GM12873 (cell line): ENCODE data around the gene PDCD6IP.

Experiments used
- CTCF ChIP-seq: IDR thresholded peaks from 2 replicates; pipeline ENCODE4 v1.5.1; 2012; ENCODE audit warnings: low read depth, mild to moderate bottlenecking, moderate library complexity, low read length, control low read depth; ENCODE audit not compliant: insufficient read depth; ENCODE audit errors: missing control alignments

Gene PDCD6IP

GRCh38 chr3:33895658-33896057, 97.2 kb downstream of the PDCD6IP start:
- no peak for TF ChIP-seq CTCF

- no peak for TF ChIP-seq CTCF
Measured at GRCh38 chr3:33897306-33897705, 98.9 kb downstream of the PDCD6IP start.

GRCh38 chr3:33898901-33899300, 100.5 kb downstream of the PDCD6IP start:
- TF ChIP-seq CTCF: no peak

GRCh38 chr3:33900440-33900808, 102.0 kb downstream of the PDCD6IP start:
- no peak for TF ChIP-seq CTCF

DNA sequence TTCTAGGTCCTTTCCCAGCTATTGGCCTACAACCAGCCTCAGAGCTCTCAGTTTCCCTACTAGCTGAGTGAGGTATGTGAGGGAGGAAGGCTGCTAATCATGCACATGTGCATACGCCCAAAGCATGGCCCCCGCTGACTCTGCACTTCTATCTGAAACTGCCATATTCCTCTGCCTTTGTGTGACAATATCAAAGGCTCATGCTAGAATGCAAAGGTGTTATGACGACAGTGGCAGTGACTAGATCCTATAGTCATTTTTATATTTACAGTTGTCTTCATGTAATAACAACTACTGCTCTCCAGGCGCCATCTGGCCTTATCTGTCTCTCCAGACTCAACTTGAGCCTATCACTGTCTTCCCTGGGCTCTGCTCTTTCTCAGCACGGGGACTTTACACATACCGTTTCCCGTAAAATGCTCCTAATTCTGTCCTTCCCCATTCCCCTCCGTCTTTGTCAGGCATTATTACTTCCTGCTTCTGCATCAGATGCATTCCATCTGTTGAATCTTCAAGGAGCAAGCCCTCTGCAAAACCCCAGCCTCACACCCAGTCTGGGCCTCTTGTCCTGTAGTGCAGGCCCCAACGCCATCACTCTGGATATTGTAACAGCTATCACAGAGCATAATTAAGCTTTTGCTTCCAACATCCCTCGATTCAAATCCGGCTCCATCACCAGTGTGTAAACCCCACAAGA, 102.5 kb downstream of the PDCD6IP start:
- no peak for TF ChIP-seq CTCF

- no peak for TF ChIP-seq CTCF
Measured at GRCh38 chr3:33901862-33902563, 103.6 kb downstream of the PDCD6IP start.

DNA sequence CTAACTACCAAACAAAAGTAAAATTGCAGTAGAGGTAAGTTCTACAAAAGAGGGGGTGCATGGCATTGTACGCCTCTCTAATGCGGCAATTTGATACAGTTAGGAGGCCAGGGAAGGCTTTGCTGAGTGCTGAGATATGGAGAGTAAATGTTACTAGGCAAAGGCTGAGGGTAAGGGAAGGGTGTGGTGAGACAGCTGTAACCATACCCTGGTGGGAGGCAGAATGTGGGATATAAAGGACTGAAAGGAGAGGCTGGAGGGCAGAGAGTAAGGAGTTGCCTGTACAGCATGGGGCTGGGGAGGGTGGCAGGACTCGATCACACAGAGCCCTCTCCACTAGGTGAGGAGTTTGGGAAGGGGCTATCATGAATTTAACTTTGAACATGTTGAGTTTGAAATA, 106.3 kb downstream of the PDCD6IP start:
- no peak for TF ChIP-seq CTCF
